Endothelial cell of umbilical vein (primary cell): ENCODE results near the gene CYP2A6. TPM values are rescaled to one million over a fixed set of nuclear protein-coding genes. Genes with fewer than 3 reads are reported as not detected.

Source experiments
- BruUV-seq: library from RNA; stranded (reverse); fragments of 400-500 nt; replicated peaks from 2 replicates; lab custom pipeline; 2021; lab: Mats Ljungman, UMichigan
- CTCF ChIA-PET: fragments of 300-600, 350-600 bp; sonication (Branson Sonifier 250); formaldehyde crosslinking; loops from one replicate; lab custom pipeline; 2021; ENCODE audit warnings: antibody characterized with exemption, inconsistent platforms; lab: Charles Lee
- POLR2A ChIA-PET: fragments of 300-600, 350-600 bp; sonication (Branson Sonifier 250); formaldehyde crosslinking; loops from one replicate; lab custom pipeline; 2021; ENCODE audit warnings: antibody characterized with exemption, inconsistent platforms; lab: Charles Lee
- DNase-seq: peaks from one replicate; pipeline ENCODE4 v3.0.0-alpha.2; 2011; ENCODE audit warnings: low read depth, low spot score
- FAIRE-seq: peaks from 2 replicates; lab custom pipeline; 2011; peaks lifted over from hg19 to GRCh38; lab: Jason Lieb, UNC
- H2AFZ ChIP-seq: 2 replicates; pipeline ENCODE4 v1.6.0; 2012; ENCODE audit warnings: low read depth, low read length, control low read depth, inconsistent platforms
- H3K27ac ChIP-seq: 2 replicates; pipeline ENCODE4 v1.5.1; 2011; ENCODE audit warnings: low read depth, mild to moderate bottlenecking, control low read depth, low read length, moderate library complexity; ENCODE audit not compliant: insufficient read depth
- H3K27me3 ChIP-seq, 2 experiments: 2 replicates each; pipeline versions ENCODE4 v1.6.0 to v1.6.1; 2011; ENCODE audit warnings: low read length in 2 of 2, mixed read lengths in 1 of 2; ENCODE audit not compliant: control insufficient read depth in 2 of 2, insufficient read depth in 2 of 2
- H3K36me3 ChIP-seq, 2 experiments: 2 replicates in 1 of 2; 3 replicates in 1 of 2; pipeline ENCODE4 v1.5.1; 2011; ENCODE audit warnings: low read length in 2 of 2, mild to moderate bottlenecking in 1 of 2, moderate library complexity in 1 of 2; ENCODE audit not compliant: control insufficient read depth in 2 of 2, insufficient read depth in 2 of 2; ENCODE audit errors: extremely low read depth in 1 of 2
- H3K4me1 ChIP-seq: 3 replicates; pipeline ENCODE4 v1.5.1; 2011; ENCODE audit warnings: mild to moderate bottlenecking, low read length; ENCODE audit not compliant: control insufficient read depth, insufficient read depth; ENCODE audit errors: extremely low read depth
- H3K4me2 ChIP-seq: 2 replicates; pipeline ENCODE4 v1.6.1; 2011; ENCODE audit warnings: low read length, control low read depth, mixed read lengths; ENCODE audit not compliant: insufficient read depth
- H3K4me3 ChIP-seq, 3 experiments: fragments of 200-600 bp in 1 of 3; sonication (generic), shearing (Covaris generic) in 1 of 3; replicated peaks in 1 of 3; 2 replicates each; pipeline ENCODE4 v1.5.1; 2011 to 2016; ENCODE audit warnings: control low read depth in 3 of 3, low read length in 3 of 3, mild to moderate bottlenecking in 2 of 3, inconsistent platforms in 1 of 3, low read depth in 1 of 3, moderate library complexity in 1 of 3; ENCODE audit not compliant: insufficient read depth in 1 of 3
- H3K79me2 ChIP-seq: 2 replicates; pipeline ENCODE4 v1.6.0; 2012; ENCODE audit warnings: low read length, inconsistent platforms; ENCODE audit not compliant: control insufficient read depth, insufficient read depth
- H3K9ac ChIP-seq: replicated peaks from 2 replicates; pipeline ENCODE3; 2011; ENCODE audit warnings: low read length, control low read depth; ENCODE audit not compliant: insufficient read depth; ENCODE audit errors: extremely low read depth
- H3K9me1 ChIP-seq: replicated peaks from 3 replicates; pipeline ENCODE4 v1.6.0; 2011; ENCODE audit warnings: mild to moderate bottlenecking, low read length; ENCODE audit not compliant: control insufficient read depth, insufficient read depth; ENCODE audit errors: extremely low read depth
- H3K9me3 ChIP-seq: replicated peaks from 2 replicates; pipeline ENCODE4 v1.5.1; 2012; ENCODE audit warnings: low read length, inconsistent platforms; ENCODE audit not compliant: control insufficient read depth, insufficient read depth
- H4K20me1 ChIP-seq: replicated peaks from 2 replicates; pipeline ENCODE3; 2011; ENCODE audit warnings: mild to moderate bottlenecking, low read length; ENCODE audit not compliant: control insufficient read depth, insufficient read depth; ENCODE audit errors: extremely low read depth
- GATA2 ChIP-seq: IDR thresholded peaks from 2 replicates; pipeline ENCODE4 v1.7.0; 2011; ENCODE audit warnings: low read depth, mild to moderate bottlenecking, moderate library complexity, mixed read lengths, low read length; ENCODE audit not compliant: insufficient read length, insufficient read depth
- dilution Hi-C: fragments of 300-500 bp; cut with MboI; formaldehyde crosslinking; loops from one replicate; pipeline ENCODE4 v1.15.0; 2019; ENCODE audit warnings: low sequenced_read_pairs; ENCODE audit not compliant: extremely low pct_ligation_motif_present
- intact Hi-C: fragments of 100-400 bp; cut with micrococcal nuclease; formaldehyde crosslinking; loops from one replicate; pipeline ENCODE4 v1.10.0; 2022
- polyA plus RNA-seq, 4 experiments: library from polyadenylated mRNA; depleted of rRNA in 3 of 4; stranded (reverse) in 3 of 4; unstranded in 1 of 4; fragments of >200 nt; gene quantifications; 2 replicates each; pipeline versions ENCODE4 v1.2.1 to v1.2.3, GENCODE V29; 2011 to 2012; ENCODE audit warnings: missing spikeins in 1 of 4
- total RNA-seq: library from RNA; stranded (reverse); gene quantifications from 2 replicates; pipeline ENCODE4 v1.2.3, GENCODE V29; 2021
- TF ChIP-seq, protein P1 (sequence below), 2 donors: IDR thresholded peaks; 1 replicate in 1 of 2; 2 replicates in 1 of 2; pipeline ENCODE4 v1.5.1; 2011; ENCODE audit warnings: low read length in 2 of 2, mild to moderate bottlenecking in 2 of 2, moderate library complexity in 2 of 2, control low read depth in 1 of 2, inconsistent platforms in 1 of 2, low read depth in 1 of 2; ENCODE audit not compliant: insufficient read depth in 1 of 2; ENCODE audit errors: extremely low read depth in 1 of 2

CYP2A6 gene
- total and polyA plus RNA-seq, 2 donors (not counting 3 experiments of a cell fraction or from before 2014, with no cell fraction given): not detected

DNA sequence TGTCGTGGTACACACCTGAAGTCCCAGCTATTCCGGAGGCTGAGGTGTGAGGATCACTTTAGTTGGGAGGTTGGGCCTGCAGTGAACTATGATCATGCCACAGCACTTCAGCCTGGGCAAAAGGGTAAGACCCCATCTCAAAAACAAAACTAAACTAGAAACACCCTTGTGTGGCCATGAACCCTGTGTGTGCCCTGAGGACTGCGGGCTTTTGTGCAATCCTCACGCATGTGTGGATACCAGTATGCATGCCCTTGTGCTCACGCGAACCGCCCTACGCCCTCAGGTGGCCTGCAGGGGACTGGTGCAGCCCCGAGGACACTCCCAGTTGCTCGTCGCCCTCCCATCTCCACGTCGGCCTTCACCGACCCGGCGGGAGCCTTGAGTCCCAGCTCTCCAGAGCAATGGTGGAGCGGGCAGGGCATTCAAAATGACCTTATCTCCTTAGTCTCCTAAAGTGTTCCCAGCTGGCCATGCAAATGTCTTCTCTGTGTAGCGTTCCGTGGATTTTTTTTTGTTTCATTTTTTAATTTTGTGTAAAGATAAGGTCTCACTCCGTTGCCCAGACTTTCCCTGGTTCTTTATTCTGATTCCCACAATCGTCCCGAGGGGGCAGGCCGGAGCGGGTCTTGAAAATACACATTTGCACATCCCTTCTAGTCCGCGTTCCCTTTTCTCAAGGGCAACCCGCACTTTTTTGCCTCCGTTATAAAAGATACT, 52.1 kb downstream of the CYP2A6 start:
- Histone ChIP-seq H4K20me1 (no peaks in the 10 kb centered on the region), H3K27ac (peak overlapping the region; percentile 71), H3K4me2 (peak overlapping the region; percentile 86), H3K9me3 (no peaks in the 10 kb centered on the region), H3K79me2 (peaks cover 36% of the 10 kb centered on the region), H3K9me1 (no peaks in the 10 kb centered on the region), H3K27me3 (no peaks in the 10 kb centered on the region), H2AFZ (peak overlapping the region; percentile 50), H3K4me1 (peaks cover 39% of the 10 kb centered on the region), H3K36me3 (peaks cover 0 to 13% of the 10 kb centered on the region in 2 experiments), H3K4me3 (peak overlapping the region; percentile 43 to 79 (median 52)), H3K9ac (peak overlapping the region; percentile 78)
- BruUV-seq: TSS peak; percentile 37
- POLR2A ChIA-PET: interaction anchor here (0.7 to 4.5 kb wide), 3 partner anchors 9 to 47 kb away, joined by 3 to 23 read pairs (median 5); partner anchors contain the start of genes ACTMAP, RAB4B and SNRPA
- DNase-seq: peak; percentile 68
- FAIRE-seq: no peak
- no peak for TF ChIP-seq GATA2
- TF ChIP-seq, protein P1, sequence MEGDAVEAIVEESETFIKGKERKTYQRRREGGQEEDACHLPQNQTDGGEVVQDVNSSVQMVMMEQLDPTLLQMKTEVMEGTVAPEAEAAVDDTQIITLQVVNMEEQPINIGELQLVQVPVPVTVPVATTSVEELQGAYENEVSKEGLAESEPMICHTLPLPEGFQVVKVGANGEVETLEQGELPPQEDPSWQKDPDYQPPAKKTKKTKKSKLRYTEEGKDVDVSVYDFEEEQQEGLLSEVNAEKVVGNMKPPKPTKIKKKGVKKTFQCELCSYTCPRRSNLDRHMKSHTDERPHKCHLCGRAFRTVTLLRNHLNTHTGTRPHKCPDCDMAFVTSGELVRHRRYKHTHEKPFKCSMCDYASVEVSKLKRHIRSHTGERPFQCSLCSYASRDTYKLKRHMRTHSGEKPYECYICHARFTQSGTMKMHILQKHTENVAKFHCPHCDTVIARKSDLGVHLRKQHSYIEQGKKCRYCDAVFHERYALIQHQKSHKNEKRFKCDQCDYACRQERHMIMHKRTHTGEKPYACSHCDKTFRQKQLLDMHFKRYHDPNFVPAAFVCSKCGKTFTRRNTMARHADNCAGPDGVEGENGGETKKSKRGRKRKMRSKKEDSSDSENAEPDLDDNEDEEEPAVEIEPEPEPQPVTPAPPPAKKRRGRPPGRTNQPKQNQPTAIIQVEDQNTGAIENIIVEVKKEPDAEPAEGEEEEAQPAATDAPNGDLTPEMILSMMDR (IDR thresholded peaks at IDR 0.05; ENCODE audit: extremely low read depth in 1 of 2, insufficient read depth in 1 of 2, low read depth in 1 of 2, low read length in 2 of 2): peak; percentile 12 to 32
- CTCF ChIA-PET: interaction anchor here (0.6 to 2.5 kb wide), 27 partner anchors 8 to 464 kb away, joined by 3 to 39 read pairs (median 4); partner anchors contain the start of genes ACTMAP, COQ8B, ITPKC and RAB4B
- dilution Hi-C loops: no loop called here
- intact Hi-C loops: loop anchor here (1.0 to 2.0 kb wide), 4 partner anchors 20 to 81 kb away; partner anchors contain the start of genes ACTMAP, COQ8B, ITPKC and RAB4B
